Liver (tissue), 9 donors: Measurements from ENCODE around the gene FBRS. TPM values are rescaled to one million over a fixed set of nuclear protein-coding genes. Genes with fewer than 3 reads are reported as not detected.

Source experiments
- DNase-seq: peaks from one replicate; pipeline ENCODE4 v3.0.0-alpha.2; 2017; ENCODE audit warnings: low spot score
- H3K27ac ChIP-seq, 2 donors: one replicate each; pipeline ENCODE4 v1.7.0; 2013; ENCODE audit warnings: inconsistent platforms in 2 of 2, low read length in 2 of 2, control low read depth in 1 of 2, low read depth in 1 of 2, mild to moderate bottlenecking in 1 of 2
- H3K27me3 ChIP-seq, 4 donors: one replicate each; pipeline versions ENCODE4 v1.6.1 to v1.7.0; 2013; ENCODE audit warnings: low read length in 3 of 4, inconsistent platforms in 1 of 4, mild to moderate bottlenecking in 1 of 4, moderate library complexity in 1 of 4; ENCODE audit not compliant: control insufficient read depth in 4 of 4, insufficient read depth in 4 of 4
- H3K36me3 ChIP-seq, 4 donors: one replicate each; pipeline versions ENCODE4 v1.6.1 to v1.7.0; 2013; ENCODE audit warnings: low read length in 3 of 4, mild to moderate bottlenecking in 3 of 4, low read depth in 1 of 4, moderate library complexity in 1 of 4; ENCODE audit not compliant: control insufficient read depth in 4 of 4, insufficient read depth in 3 of 4
- H3K4me1 ChIP-seq, 4 donors: one replicate each; pipeline versions ENCODE4 v1.6.1 to v1.7.0; 2013; ENCODE audit warnings: low read length in 3 of 4, mild to moderate bottlenecking in 3 of 4, moderate library complexity in 1 of 4; ENCODE audit not compliant: control insufficient read depth in 4 of 4, insufficient read depth in 4 of 4
- H3K4me3 ChIP-seq, 3 donors: one replicate each; pipeline versions ENCODE4 v1.6.1 to v1.7.0; 2013; ENCODE audit warnings: low read length in 3 of 3, control low read depth in 1 of 3, low read depth in 1 of 3, mild to moderate bottlenecking in 1 of 3
- H3K9ac ChIP-seq, 2 donors: one replicate each; pipeline ENCODE4 v1.7.0; 2013; ENCODE audit warnings: low read length in 2 of 2, mild to moderate bottlenecking in 2 of 2, moderate library complexity in 2 of 2, control low read depth in 1 of 2, low read depth in 1 of 2
- H3K9me3 ChIP-seq, 4 donors: one replicate each; pipeline versions ENCODE4 v1.6.1 to v1.7.0; 2013; ENCODE audit warnings: low read length in 3 of 4; ENCODE audit not compliant: control insufficient read depth in 4 of 4
- EGR1 ChIP-seq, 2 donors: IDR thresholded peaks; 2 replicates each; pipeline ENCODE4 v1.6.1; 2016 to 2018; ENCODE audit warnings: antibody characterized with exemption in 2 of 2, low read depth in 2 of 2
- FOXA1 ChIP-seq: IDR thresholded peaks from 2 replicates; pipeline ENCODE4 v1.6.1; 2016; ENCODE audit warnings: antibody characterized with exemption
- FOXA2 ChIP-seq: IDR thresholded peaks from 2 replicates; pipeline ENCODE4 v1.6.1; 2016; ENCODE audit warnings: antibody characterized with exemption
- GABPA ChIP-seq, 2 donors: IDR thresholded peaks in 1 of 2; conservative IDR thresholded peaks in 1 of 2; 2 replicates each; pipeline ENCODE4 v1.6.1; 2016; ENCODE audit warnings: antibody characterized with exemption in 2 of 2, mild to moderate bottlenecking in 1 of 2, moderate library complexity in 1 of 2
- HNF4A ChIP-seq, 2 donors: conservative IDR thresholded peaks; 2 replicates each; pipeline ENCODE4 v1.6.1; 2016; ENCODE audit warnings: antibody characterized with exemption in 2 of 2, mild to moderate bottlenecking in 2 of 2
- HNF4G ChIP-seq: IDR thresholded peaks from 2 replicates; pipeline ENCODE4 v1.6.1; 2016; ENCODE audit warnings: antibody characterized with exemption
- JUND ChIP-seq, 2 donors: IDR thresholded peaks; 2 replicates each; pipeline ENCODE4 v1.6.1; 2016; ENCODE audit warnings: antibody characterized with exemption in 2 of 2
- NR2F2 ChIP-seq: IDR thresholded peaks from 2 replicates; pipeline ENCODE4 v1.6.1; 2016; ENCODE audit warnings: antibody characterized with exemption
- RAD21 ChIP-seq, 2 donors: IDR thresholded peaks; 2 replicates each; pipeline ENCODE4 v1.6.1; 2016; ENCODE audit warnings: antibody characterized with exemption in 2 of 2, mild to moderate bottlenecking in 2 of 2
- RXRA ChIP-seq, 2 donors: IDR thresholded peaks; 2 replicates each; pipeline ENCODE4 v1.6.1; 2017 to 2018; ENCODE audit warnings: antibody characterized with exemption in 2 of 2, mild to moderate bottlenecking in 1 of 2
- SP1 ChIP-seq: IDR thresholded peaks from 2 replicates; pipeline ENCODE4 v1.6.1; 2018; ENCODE audit warnings: antibody characterized with exemption, mild to moderate bottlenecking
- TAF1 ChIP-seq: conservative IDR thresholded peaks from 2 replicates; pipeline ENCODE4 v1.6.1; 2016; ENCODE audit warnings: antibody characterized with exemption, mild to moderate bottlenecking
- YY1 ChIP-seq: IDR thresholded peaks from 2 replicates; pipeline ENCODE4 v1.6.1; 2016; ENCODE audit warnings: antibody characterized with exemption, mild to moderate bottlenecking
- WGBS: extraction: QIAGEN DNeasy Blood & Tissue Kit; methylation state at CpG from one replicate; pipeline ENCODE4 v1.1.7; 2013; 5-methylcytosine and 5-hydroxymethylcytosine counted together
- polyA plus RNA-seq, 2 donors: library from polyadenylated mRNA; stranded (reverse) in 1 of 2; unstranded in 1 of 2; fragments of 200-250 nt in 1 of 2; fragments of >200 nt in 1 of 2; fragmentation: Nextera tagmentation in 1 of 2; extraction: Ambion mirVana in 1 of 2; gene quantifications; one replicate each; pipeline versions ENCODE4 v1.2.1 to v1.2.3, GENCODE V29; 2013 to 2015
- total RNA-seq, 2 donors: library from RNA; depleted of rRNA; stranded (reverse); fragments of >200 nt; gene quantifications; one replicate each; pipeline ENCODE4 v1.2.3, GENCODE V29; 2014
- TF ChIP-seq, protein P1 (sequence below): IDR thresholded peaks from 2 replicates; pipeline ENCODE4 v1.6.1; 2016; ENCODE audit warnings: antibody characterized with exemption
- TF ChIP-seq, protein P2 (sequence below): IDR thresholded peaks from 2 replicates; pipeline ENCODE4 v1.6.1; 2016; ENCODE audit warnings: antibody characterized with exemption, mild to moderate bottlenecking
- TF ChIP-seq, protein P3 (sequence below): IDR thresholded peaks from 2 replicates; pipeline ENCODE4 v1.6.1; 2016; ENCODE audit warnings: antibody characterized with exemption
- TF ChIP-seq, protein P4 (sequence below): fragments of 150-350 bp; IDR thresholded peaks from 2 replicates; pipeline ENCODE4 v1.5.1; 2017; ENCODE audit warnings: improper control_type of control experiment, low read depth, low read length; ENCODE audit not compliant: missing input control
- TF ChIP-seq, protein P5 (sequence below): IDR thresholded peaks from 2 replicates; pipeline ENCODE4 v1.6.1; 2016; ENCODE audit warnings: antibody characterized with exemption
- donor health status: healthy.
- donor health status: healthy.
- donor health status: healthy.
- donor health status: healthy.
- donor health status: healthy.

The FBRS gene
- total and polyA plus RNA-seq, 4 donors = 4.1 to 15.5 (median 11.2) TPM

DNA sequence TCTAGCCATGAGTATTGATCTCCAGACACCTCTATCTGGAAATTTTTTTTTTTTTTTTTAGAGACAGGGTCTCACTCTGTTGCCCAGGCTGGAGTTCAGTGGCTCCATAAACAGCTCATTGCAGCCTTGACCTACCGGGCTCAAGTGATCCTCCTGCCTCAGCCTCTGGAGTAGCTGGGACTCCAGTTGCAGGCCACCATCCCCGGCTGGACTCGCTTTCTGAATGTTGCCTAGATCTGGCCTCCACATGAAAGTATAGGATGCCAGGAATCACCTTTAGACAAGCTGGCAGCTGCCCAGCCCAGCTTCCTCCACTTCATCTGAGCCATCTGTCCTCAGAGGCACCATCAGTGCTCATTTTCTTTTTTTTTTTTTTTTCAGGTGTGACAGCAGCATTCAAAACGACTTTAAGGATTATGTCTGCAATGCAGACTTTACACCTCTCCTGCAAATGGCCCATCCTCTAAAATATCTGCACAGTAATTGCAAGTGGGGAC is 13.8 kb upstream of the FBRS start:
- TF ChIP-seq YY1 (no peak), HNF4G (no peak), RAD21 (IDR thresholded peaks at IDR 0.05) (no peak)
- TF ChIP-seq, protein P1, sequence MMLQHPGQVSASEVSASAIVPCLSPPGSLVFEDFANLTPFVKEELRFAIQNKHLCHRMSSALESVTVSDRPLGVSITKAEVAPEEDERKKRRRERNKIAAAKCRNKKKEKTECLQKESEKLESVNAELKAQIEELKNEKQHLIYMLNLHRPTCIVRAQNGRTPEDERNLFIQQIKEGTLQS = no peak
- no peak overlapping the region for H3K9ac ChIP-seq
- 76% methylated on average over 4 of the region's 4 CpGs for WGBS
- H3K27ac ChIP-seq = no peak overlapping the region
- no peaks in the 10 kb centered on the region for H3K36me3 ChIP-seq
- no peak overlapping the region for H3K4me3 ChIP-seq
- H3K9me3 ChIP-seq = no peaks in the 10 kb centered on the region
- no peak for DNase-seq
- H3K27me3 ChIP-seq = no peaks in the 10 kb centered on the region
- H3K4me1 ChIP-seq = no peaks in the 10 kb centered on the region

DNA sequence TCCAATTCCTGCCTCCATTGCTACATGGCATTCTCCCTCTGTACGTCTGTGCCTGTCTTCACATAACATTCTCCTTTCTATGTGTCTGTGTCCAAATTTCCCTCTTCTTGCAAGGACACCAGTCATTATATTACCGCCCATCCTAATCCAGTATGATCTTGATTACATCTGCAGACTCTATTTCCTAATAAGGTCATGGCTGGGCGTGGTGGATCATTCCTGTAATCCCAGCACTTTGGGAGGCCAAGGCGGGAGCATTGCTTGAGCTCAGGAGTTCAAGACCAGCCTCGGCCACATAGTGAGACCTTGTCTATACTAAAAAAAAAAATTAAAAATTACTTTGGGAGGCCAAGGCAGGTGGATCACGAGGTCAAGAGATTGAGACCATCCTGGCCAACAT is 12.5 kb upstream of the FBRS start:
- no peak overlapping the region for H3K27ac ChIP-seq
- H3K27me3 ChIP-seq = no peaks in the 10 kb centered on the region
- WGBS = 80% methylated on average over 6 of the region's 6 CpGs
- DNase-seq = no peak
- TF ChIP-seq, protein P2, sequence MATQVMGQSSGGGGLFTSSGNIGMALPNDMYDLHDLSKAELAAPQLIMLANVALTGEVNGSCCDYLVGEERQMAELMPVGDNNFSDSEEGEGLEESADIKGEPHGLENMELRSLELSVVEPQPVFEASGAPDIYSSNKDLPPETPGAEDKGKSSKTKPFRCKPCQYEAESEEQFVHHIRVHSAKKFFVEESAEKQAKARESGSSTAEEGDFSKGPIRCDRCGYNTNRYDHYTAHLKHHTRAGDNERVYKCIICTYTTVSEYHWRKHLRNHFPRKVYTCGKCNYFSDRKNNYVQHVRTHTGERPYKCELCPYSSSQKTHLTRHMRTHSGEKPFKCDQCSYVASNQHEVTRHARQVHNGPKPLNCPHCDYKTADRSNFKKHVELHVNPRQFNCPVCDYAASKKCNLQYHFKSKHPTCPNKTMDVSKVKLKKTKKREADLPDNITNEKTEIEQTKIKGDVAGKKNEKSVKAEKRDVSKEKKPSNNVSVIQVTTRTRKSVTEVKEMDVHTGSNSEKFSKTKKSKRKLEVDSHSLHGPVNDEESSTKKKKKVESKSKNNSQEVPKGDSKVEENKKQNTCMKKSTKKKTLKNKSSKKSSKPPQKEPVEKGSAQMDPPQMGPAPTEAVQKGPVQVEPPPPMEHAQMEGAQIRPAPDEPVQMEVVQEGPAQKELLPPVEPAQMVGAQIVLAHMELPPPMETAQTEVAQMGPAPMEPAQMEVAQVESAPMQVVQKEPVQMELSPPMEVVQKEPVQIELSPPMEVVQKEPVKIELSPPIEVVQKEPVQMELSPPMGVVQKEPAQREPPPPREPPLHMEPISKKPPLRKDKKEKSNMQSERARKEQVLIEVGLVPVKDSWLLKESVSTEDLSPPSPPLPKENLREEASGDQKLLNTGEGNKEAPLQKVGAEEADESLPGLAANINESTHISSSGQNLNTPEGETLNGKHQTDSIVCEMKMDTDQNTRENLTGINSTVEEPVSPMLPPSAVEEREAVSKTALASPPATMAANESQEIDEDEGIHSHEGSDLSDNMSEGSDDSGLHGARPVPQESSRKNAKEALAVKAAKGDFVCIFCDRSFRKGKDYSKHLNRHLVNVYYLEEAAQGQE = no peak
- TF ChIP-seq, protein P1 = no peak
- no peak for TF ChIP-seq HNF4G
- TF ChIP-seq HNF4A (conservative IDR thresholded peaks at IDR 0.05) = no peak
- TF ChIP-seq FOXA1 = no peak
- TF ChIP-seq GABPA (IDR thresholded peaks at IDR 0.05 in 1 of 2, conservative IDR thresholded peaks at IDR 0.05 in 1 of 2) = no peak
- TF ChIP-seq, protein P3, sequence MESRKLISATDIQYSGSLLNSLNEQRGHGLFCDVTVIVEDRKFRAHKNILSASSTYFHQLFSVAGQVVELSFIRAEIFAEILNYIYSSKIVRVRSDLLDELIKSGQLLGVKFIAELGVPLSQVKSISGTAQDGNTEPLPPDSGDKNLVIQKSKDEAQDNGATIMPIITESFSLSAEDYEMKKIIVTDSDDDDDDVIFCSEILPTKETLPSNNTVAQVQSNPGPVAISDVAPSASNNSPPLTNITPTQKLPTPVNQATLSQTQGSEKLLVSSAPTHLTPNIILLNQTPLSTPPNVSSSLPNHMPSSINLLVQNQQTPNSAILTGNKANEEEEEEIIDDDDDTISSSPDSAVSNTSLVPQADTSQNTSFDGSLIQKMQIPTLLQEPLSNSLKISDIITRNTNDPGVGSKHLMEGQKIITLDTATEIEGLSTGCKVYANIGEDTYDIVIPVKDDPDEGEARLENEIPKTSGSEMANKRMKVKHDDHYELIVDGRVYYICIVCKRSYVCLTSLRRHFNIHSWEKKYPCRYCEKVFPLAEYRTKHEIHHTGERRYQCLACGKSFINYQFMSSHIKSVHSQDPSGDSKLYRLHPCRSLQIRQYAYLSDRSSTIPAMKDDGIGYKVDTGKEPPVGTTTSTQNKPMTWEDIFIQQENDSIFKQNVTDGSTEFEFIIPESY = no peak
- TF ChIP-seq SP1 = no peak
- no peak for TF ChIP-seq EGR1 (IDR thresholded peaks at IDR 0.05; ENCODE audit: low read depth in 2 of 2)
- TF ChIP-seq FOXA2 = no peak
- TF ChIP-seq, protein P4, sequence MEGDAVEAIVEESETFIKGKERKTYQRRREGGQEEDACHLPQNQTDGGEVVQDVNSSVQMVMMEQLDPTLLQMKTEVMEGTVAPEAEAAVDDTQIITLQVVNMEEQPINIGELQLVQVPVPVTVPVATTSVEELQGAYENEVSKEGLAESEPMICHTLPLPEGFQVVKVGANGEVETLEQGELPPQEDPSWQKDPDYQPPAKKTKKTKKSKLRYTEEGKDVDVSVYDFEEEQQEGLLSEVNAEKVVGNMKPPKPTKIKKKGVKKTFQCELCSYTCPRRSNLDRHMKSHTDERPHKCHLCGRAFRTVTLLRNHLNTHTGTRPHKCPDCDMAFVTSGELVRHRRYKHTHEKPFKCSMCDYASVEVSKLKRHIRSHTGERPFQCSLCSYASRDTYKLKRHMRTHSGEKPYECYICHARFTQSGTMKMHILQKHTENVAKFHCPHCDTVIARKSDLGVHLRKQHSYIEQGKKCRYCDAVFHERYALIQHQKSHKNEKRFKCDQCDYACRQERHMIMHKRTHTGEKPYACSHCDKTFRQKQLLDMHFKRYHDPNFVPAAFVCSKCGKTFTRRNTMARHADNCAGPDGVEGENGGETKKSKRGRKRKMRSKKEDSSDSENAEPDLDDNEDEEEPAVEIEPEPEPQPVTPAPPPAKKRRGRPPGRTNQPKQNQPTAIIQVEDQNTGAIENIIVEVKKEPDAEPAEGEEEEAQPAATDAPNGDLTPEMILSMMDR = no peak
- TF ChIP-seq TAF1 = no peak
- TF ChIP-seq NR2F2 = no peak
- no peak for TF ChIP-seq RXRA (IDR thresholded peaks at IDR 0.05)
- TF ChIP-seq RAD21 (IDR thresholded peaks at IDR 0.05) = no peak
- TF ChIP-seq YY1 = no peak
- TF ChIP-seq, protein P5, sequence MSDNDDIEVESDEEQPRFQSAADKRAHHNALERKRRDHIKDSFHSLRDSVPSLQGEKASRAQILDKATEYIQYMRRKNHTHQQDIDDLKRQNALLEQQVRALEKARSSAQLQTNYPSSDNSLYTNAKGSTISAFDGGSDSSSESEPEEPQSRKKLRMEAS = no peak
- TF ChIP-seq JUND (IDR thresholded peaks at IDR 0.05) = no peak
- no peaks in the 10 kb centered on the region for H3K36me3 ChIP-seq
- H3K4me3 ChIP-seq = no peak overlapping the region
- no peaks in the 10 kb centered on the region for H3K9me3 ChIP-seq
- peaks cover 0 to 8% (median 1%) of the 10 kb centered on the region in 4 donors for H3K4me1 ChIP-seq
- H3K9ac ChIP-seq = no peak overlapping the region
